ENCODE data around the gene SMAD7. TPM values are rescaled to one million over a fixed set of nuclear protein-coding genes. Genes with fewer than 3 reads are reported as not detected.

SMAD7 gene
- total RNA-seq, 2 donors from 2014 or later = 21.2 to 21.6 TPM

GRCh38 chr18:48988508-48989303, 37.9 kb upstream of the SMAD7 start:
- Histone ChIP-seq H3K9ac (ENCODE audit: low read depth in 2 of 2, low read length in 2 of 2) (no peak overlapping the region), H3K4me3 (no peak overlapping the region), H3K27me3 (no peaks in the 10 kb centered on the region), H3K27ac (no peak overlapping the region), H3K4me1 (no peaks in the 10 kb centered on the region), H3K36me3 (no peaks in the 10 kb centered on the region), H3K9me3 (no peaks in the 10 kb centered on the region)
- intact Hi-C loops (cut with DNase I) = no loop called here
- no peak for DNase-seq
- TF ChIP-seq CTCF (IDR thresholded peaks at IDR 0.05) = no peak

GRCh38 chr18:48987821-48988220, 37.1 kb upstream of the SMAD7 start:
- Histone ChIP-seq H3K36me3 (no peaks in the 10 kb centered on the region), H3K27ac (no peak overlapping the region), H3K4me3 (no peak overlapping the region), H3K9ac (ENCODE audit: low read depth in 2 of 2, low read length in 2 of 2) (no peak overlapping the region), H3K27me3 (no peaks in the 10 kb centered on the region), H3K9me3 (no peaks in the 10 kb centered on the region), H3K4me1 (no peaks in the 10 kb centered on the region)
- no peak for DNase-seq
- intact Hi-C loops (cut with DNase I) = no loop called here
- no peak for TF ChIP-seq CTCF (IDR thresholded peaks at IDR 0.05)

- no peak overlapping the region for H3K27ac ChIP-seq
- intact Hi-C loops (cut with DNase I) = no loop called here
- no peaks in the 10 kb centered on the region for H3K27me3 ChIP-seq
- DNase-seq = no peak
- H3K36me3 ChIP-seq = no peaks in the 10 kb centered on the region
- H3K9ac ChIP-seq (ENCODE audit: low read depth in 2 of 2, low read length in 2 of 2) = no peak overlapping the region
- no peaks in the 10 kb centered on the region for H3K9me3 ChIP-seq
- H3K4me3 ChIP-seq = no peak overlapping the region
- no peak for TF ChIP-seq CTCF (IDR thresholded peaks at IDR 0.05)
- no peaks in the 10 kb centered on the region for H3K4me1 ChIP-seq
Measured at GRCh38 chr18:48986851-48987761, 36.3 kb upstream of the SMAD7 start.

- Histone ChIP-seq H3K4me3 (no peak overlapping the region), H3K36me3 (no peaks in the 10 kb centered on the region), H3K27ac (no peak overlapping the region), H3K9me3 (no peaks in the 10 kb centered on the region), H3K9ac (ENCODE audit: low read depth in 2 of 2, low read length in 2 of 2) (no peak overlapping the region), H3K27me3 (no peaks in the 10 kb centered on the region), H3K4me1 (no peaks in the 10 kb centered on the region)
- intact Hi-C loops (cut with DNase I) = no loop called here
- no peak for DNase-seq
- TF ChIP-seq CTCF (IDR thresholded peaks at IDR 0.05) = no peak
Measured at GRCh38 chr18:48985161-48985560, 34.4 kb upstream of the SMAD7 start.

- no peaks in the 10 kb centered on the region for H3K4me1 ChIP-seq
- intact Hi-C loops (cut with DNase I) = no loop called here
- H3K36me3 ChIP-seq = no peaks in the 10 kb centered on the region
- H3K27me3 ChIP-seq = no peaks in the 10 kb centered on the region
- H3K4me3 ChIP-seq = no peak overlapping the region
- no peak for TF ChIP-seq CTCF (IDR thresholded peaks at IDR 0.05)
- no peak for DNase-seq
- H3K27ac ChIP-seq = no peak overlapping the region
- no peak overlapping the region for H3K9ac ChIP-seq (ENCODE audit: low read depth in 2 of 2, low read length in 2 of 2)
- H3K9me3 ChIP-seq = no peaks in the 10 kb centered on the region
Measured at GRCh38 chr18:48983793-48984437, 33.1 kb upstream of the SMAD7 start.
